KBM-7 (cell line): Measurements from ENCODE around the gene ST6GAL1.

ENCODE experiments used
- DNase-seq: peaks from one replicate; pipeline ENCODE4 v3.0.0-alpha.2; 2015
- in situ Hi-C: fragments of 300-500 bp; cut with MboI; formaldehyde crosslinking; loops from 2 replicates; pipeline ENCODE4 v1.14.3; 2020; ENCODE audit warnings: low sequenced_read_pairs, low pct_unique_long_range_greater_than_20kb, mixed read lengths

ST6GAL1 gene

DNA sequence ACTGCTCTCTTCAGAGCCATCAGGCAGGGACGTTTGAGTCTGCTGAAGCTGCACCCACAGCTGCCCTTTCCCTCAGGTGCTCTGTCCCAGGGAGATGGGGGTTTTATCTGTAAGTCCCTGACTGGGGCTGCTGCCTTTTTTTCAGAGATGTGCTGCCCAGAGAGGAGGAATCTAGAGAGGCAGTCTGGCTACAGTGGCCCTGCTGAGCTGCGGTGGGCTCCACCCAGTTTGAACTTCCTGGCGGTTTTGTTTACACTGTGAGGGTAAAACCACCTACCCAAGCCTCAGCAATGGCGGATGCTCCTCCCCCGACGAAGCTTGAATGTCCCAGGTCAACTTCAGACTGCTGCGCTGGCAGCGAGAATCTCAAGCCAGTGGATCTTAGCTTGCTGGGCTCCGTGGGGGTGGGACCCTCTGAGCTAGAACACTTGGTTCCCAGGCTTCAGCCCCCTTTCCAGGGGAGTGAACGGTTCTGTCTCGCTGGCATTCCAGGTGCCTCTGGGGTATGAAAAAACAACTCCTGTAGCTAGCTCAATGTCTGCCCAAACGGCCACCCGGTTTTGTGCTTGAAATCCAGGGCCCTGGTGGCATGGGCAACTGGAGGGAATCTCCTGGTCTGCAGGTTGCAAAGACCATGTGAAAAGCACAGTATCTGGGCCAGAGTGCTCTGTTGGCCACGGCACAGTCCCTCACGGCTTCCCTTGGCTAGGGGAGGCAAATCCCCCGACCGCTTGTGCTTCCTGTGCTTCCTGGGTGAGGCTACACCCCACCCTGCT, 21.1 kb upstream of the ST6GAL1 start:
- in situ Hi-C loops = no loop called here
- peak; percentile 89 for DNase-seq

DNA sequence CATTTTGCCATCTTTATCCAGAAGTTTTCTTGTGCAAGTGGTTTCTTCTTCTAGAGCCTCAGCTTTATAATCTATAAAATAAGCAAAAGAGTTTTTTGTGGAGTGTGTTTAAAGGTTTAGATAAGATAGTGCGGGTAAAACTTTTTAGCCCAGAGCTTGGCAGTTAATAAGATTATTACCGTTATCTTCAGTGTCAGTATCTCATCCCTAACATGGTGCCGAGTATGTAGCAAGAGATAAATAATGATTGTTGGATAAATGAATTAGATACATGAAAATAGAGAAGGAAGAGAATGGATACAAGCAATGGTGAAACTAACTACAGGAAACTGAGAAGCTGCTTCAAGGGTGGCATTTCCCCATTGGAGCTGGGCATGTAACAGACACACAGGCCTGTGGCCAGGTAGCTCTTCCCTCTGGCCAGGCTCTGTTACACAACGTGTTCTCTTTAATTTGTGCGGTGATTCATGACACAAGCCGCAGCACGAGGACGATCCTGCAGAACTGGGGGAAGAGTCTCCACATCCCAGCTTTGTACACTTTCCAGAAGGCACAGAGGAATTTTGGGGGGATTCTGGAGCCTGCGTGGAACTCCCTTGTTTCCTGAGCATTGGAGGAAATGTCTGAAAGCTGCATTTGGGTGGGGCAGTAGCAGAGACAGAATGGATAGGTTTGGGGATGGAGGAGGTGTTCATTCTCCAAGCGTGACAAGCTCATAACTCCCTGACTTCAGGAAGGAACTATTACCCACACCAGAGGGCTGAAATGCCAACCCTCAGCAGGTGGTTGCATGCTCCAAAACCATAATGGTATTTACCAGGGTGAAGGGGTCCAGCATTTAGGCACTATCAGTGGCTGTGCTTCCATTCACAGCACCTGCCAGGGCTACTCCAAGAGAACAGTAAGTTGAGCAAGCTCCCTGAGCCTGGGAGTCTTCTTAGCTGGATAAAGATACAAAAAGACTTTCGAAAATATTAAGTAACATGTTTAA, 14.2 kb upstream of the ST6GAL1 start:
- peak; percentile 70 for DNase-seq
- in situ Hi-C loops = no loop called here

DNA sequence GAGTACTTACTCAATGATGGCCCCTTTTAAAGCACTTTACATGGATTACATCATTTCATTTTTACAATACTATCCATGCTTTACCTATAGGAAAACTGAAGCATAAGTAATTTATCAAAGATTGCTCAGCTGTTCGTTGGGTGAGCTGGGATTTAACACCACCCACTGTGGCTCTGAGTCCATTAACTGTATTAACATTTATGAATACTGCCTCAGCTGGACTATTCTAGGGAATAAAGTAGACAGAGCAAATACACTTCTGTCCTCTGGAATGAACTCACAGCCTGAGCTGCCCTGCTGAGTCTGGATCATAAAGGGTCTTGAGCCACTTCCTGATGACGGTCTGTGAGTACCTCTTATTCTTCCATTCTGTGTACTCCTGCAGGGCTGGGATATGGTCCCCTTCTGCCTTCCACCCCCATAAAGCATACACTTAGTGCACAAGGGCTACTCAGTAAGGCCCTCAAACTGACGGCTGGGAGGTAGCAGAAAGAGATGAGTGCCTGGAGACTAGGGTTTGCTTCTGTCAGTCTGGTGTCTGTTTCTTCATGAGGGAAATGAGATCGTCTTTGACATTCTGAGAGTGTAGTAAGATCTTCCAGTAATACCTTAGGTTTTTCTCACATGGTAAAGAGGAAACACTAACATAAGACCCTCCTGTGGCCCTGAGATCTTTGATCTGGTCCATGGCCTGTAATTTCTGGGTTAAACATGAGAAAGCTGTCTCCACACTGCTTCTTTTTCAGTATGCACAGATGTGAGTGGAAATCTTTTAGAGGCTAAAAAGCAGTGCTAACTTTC, 12.6 kb upstream of the ST6GAL1 start:
- in situ Hi-C loops = no loop called here
- no peak for DNase-seq

DNA sequence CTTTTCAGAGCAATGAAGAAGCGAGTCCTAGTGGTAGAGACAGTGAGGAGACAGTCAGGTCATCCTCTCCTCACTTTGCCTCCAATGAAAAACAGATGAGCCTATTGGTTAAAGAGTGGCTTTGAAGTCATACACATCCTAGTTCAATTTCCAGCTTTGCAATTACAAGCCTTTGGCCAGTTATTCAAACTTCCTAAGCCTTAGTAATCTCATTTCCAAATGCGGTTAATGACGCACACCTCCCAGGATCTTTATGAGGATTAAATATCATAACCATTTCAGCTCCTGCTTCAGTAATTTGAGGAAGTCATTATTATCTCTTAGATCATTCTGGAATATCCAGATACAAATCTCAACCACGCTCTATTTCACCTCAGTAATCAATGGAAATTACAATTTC, 10.0 kb upstream of the ST6GAL1 start:
- in situ Hi-C loops = loop anchor here (10.0 kb wide), 1 partner anchor 66 kb away; no protein-coding TSS in a partner anchor
- no peak for DNase-seq

DNA sequence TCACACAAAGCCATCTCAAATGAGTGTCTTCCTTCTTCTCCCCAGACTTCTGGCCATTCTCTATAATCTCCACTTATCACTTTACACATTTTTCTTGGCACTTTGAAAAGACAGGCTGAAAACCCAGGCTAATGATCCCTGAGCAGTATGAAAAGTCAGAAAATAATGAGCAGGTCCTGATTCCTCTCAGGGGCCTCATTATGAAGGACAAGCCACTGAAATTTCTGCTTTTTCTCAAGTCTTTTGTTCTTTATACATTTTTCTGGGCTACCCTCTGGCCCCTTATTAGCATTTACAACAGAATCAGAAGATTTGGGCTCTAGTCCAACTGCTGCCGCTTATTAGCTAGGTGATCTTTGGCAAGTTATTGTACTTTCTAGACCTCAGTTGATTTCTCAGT, 9.5 kb upstream of the ST6GAL1 start:
- DNase-seq = no peak
- in situ Hi-C loops = loop anchor here (10.0 kb wide), 1 partner anchor 66 kb away; no protein-coding TSS in a partner anchor

DNA sequence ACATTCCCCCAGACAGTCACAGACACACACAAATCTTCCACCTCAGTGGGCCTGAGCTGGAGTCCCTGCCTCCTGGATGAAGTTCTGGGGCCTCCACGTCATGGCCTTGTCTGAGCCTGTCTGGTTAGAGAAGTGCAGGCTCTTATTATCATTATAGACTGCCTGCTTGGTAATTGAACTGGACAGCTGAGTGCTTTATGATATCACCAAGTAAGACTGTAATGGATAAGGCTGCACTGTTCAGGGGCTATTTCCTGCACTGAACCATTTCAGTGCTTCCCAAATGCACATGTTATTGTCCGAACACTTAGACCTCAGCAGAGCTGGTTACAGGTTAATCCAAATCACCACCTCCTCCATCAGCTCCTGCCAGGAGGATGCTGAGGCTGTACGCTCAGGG, 8.7 kb upstream of the ST6GAL1 start:
- DNase-seq = no peak
- in situ Hi-C loops = loop anchor here (10.0 kb wide), 1 partner anchor 67 kb away; no protein-coding TSS in a partner anchor

DNA sequence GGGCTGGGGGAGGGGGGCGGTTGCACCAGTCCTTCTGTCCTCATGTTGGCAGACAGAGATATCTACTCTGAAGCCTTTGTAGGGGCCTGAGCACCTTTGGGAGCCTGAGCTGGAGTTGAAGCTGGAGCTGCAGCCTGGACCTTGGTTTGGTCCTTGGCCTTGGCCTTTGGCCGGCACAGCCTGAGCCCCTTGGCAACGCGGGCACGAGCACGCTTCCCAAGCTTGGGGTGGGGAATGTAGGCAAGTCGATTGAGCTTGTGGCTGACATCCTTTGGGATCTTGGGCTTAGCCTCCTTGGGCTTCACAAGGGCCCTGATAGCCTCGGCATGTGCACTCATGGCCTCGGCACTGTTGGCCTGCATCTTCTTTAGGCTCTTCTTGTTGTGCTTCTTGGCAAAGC, 8.1 kb upstream of the ST6GAL1 start:
- in situ Hi-C loops = loop anchor here (10.0 kb wide), 1 partner anchor 67 kb away; no protein-coding TSS in a partner anchor
- DNase-seq = no peak

DNA sequence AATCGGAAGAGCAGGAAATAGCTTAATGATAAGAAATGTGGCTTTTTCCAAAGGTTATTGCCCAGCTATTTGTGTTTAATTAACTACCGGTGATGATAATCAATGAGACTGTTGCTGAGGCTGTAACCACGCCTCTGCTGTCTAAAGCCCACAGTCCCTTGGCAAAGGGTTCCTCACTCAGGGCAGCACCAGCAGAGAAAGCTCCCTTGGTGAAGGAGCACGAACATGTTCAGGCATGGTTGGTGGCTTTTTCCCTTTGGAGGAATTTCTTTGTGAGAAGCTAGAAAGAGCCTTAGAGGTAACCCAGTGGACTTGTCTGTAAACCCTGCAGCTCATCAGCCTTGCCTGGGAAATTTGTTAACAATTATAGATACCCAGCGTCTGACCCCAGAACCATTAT, 7.5 kb upstream of the ST6GAL1 start:
- in situ Hi-C loops = loop anchor here (10.0 kb wide), 1 partner anchor 68 kb away; no protein-coding TSS in a partner anchor
- DNase-seq = no peak

DNA sequence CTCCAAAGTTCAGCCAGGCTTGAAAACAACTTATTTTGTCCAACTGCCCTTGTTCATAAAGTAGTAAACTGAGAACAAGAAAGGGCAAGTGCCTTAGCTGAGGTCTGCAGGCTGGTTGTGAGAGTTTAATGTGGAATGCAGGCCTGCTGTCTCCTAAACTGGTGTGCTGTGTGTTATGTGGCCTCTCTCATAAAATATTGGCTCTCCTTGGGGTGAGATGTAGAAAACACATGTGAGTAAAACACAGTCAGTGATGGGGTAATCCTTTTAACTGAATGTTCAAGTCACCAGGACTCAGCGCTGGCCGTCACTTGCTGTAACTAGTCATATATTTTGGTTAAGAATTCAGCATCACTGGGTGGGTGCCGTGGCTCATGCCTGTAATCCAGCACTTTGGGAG, 7.1 kb upstream of the ST6GAL1 start:
- in situ Hi-C loops = loop anchor here (10.0 kb wide), 1 partner anchor 68 kb away; no protein-coding TSS in a partner anchor
- no peak for DNase-seq

DNA sequence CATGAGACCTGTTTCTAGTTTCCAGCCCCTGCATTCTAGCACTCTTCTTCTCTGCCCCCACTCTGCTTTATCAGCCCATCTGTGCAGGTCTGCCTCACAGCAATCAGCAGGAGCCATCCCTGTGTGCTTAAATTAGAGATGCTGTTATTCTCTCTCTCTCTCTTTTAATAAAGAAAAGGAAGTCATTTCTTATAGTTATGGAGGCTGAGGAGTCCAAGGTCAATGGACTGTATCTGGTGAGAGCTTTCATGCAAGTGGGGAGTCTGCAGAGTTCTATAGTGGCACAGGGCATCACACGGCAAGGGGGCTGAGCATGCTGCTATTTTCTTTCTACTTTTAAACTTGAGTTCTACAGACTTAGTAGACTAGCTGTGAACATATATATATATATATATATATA, 4.5 kb upstream of the ST6GAL1 start:
- no peak for DNase-seq
- in situ Hi-C loops = loop anchor here (10.0 kb wide), 1 partner anchor 71 kb away; no protein-coding TSS in a partner anchor

DNA sequence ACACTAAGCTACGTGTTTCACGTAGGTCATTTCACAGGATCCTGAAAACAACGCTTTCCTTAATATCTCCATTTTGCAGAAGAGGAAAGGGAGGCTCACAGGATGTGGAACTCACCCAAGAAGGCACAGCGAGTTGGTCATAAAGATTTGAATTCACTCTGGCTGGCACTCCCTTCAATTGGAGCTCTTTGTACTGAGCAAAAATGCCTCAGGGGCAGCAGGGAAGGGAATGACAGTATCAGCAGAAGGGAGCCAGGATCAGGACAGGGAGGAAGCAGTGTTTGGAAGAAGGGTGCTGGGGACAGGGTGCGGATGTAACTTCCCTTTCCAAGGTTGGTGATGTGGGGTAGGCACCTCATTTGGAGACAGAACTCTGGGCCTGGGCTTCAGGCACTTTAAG, 1.1 kb upstream of the ST6GAL1 start:
- in situ Hi-C loops = loop anchor here (10.0 kb wide), 1 partner anchor 74 kb away; no protein-coding TSS in a partner anchor

DNA sequence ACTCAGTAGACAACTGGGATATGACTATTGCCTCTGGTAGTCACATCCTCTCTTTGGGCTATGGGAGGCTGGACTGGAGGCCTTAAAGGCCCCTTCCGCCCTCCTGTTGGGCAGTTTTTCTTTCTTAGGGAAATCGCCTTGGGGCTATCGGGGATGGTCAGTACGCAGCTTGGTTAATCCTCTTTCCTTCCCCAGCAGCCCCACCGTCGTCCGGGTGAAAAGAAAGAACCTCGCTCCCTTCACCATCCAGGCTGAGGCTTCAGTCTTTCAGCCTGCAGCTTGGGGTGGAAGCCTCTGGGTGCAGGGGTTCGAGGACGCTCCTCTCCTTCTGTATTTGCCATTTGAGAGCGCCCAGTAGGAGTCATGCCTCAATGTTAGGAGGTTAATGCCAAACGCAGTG, 641 bp upstream of the ST6GAL1 start:
- in situ Hi-C loops = loop anchor here (10.0 kb wide), 1 partner anchor 75 kb away; no protein-coding TSS in a partner anchor
- no peak for DNase-seq

More for the DNA sequence above, 1.1 kb upstream of the ST6GAL1 start:
- DNase-seq = no peak

DNA sequence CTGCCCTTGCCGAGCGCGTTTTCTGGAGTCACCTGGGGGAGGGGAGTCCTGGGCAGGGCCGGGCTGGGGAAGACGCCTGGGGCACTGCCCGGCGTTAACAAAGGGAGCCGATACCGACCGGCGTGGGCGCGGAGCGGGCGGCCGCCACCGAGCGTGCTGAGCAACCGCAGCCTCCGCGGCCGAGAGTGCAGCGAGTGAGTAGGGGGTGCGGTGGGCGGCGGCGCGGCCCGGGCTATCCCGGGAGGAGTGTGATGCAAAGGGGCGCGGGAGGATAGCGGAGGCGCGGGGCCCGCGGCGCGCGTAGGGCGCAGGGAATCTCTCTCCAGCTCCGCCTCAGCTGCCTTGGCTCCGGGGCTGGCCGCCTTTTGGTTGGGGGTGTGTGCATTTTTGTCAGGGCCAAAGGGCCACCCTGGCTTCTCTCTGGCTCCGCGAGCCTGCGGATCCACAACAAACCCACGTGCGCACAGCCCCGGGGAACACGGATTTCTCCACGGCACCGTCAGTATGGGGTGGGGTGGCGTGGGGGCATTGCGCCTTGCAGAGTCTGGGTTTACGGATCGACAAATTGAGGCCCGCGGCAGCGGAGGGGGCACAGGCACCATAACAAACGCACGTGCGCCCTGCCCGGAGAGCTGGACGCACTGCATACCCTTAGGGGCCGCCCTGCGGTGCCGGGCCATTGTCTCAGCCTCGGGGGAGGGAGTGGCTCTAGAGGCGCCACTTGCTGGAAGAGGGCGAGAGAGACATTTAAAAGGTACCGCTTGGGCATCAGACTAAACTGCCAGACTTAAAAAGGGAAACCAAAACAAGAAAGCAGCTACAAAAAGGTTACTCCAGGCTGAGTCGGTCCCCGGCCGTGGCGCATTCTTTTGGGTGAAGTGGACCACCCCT, 560 bp downstream of the ST6GAL1 start:
- DNase-seq = peak; percentile 88
- in situ Hi-C loops = no loop called here

DNA sequence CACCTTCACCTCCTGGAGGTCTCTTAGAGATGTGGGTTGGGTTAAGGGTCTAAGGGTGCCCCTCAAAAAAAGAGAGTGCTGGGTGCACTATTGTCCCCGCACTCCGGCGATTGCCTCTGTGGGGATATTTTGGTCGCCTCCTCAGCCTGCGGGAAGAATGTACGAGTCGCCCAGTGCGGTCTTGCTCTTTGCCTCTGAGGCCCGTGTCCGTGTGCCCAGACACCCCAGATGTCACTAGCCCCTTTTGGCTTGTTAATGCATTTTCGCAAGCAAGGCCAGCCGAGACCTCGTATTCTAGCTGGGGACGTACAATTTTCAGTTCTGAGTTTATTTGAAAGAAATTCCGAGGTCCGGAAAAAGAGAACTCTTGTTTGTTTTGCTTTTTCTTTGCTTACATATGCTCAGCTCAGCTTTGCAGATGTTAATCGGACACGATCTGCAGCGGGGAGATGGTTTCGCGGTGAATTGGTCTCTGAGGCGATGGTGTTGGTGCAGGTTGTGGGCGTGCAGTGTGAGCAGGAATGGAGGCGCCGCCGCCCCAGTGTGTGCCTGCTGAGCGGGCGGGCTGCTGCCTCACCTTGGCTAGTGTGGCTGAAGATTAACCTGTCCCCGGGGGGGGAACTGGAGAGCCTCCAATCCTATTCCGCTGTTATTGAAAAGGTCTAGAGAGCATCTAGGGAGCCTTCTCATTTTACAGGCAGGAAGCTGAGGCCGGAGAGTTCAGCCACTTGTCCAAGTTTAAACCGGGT, 1.4 kb downstream of the ST6GAL1 start:
- peak; percentile 40 for DNase-seq
- in situ Hi-C loops = no loop called here

DNA sequence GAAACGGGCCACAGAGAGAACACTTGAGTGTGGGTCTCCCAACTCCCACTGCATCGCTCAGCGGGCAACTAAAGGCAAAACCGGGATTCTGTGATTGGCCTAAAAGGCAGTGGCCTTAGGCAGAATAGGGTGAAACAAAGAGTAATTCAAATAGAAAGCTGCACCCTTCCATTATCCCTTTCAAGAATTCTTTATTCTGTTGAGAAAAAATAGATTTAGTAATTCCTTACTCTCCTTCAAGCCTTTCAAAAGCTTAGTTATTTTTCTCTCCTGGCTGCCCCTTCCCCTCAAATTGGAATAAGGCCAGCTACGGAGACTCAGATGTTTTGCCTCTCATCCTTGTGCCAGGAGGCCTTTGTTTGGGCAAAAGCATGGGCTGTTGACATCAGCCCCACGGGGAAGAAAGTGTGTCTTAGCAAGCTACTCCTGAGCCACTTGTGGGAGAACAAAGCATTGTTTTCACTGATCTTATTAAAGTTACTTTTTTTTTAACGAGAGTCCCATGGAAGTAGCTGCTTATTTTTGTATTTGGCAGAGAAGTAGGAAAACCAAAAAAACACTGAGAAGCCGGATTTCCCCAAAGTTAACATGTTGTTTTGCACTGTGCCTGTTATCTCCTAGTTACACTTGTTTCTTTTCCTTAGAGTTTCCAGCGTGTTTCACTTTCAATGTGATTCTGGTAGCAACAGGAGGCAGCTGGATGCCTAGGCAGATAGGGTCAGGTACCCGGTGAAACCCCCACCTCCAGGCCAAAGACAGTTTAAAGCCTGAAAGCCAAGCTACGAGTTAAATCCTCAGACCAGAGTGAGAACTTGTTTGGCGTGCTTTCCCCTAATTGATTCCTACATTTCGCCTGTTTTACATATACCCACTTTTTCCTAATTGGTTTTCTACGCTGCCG, 2.2 kb downstream of the ST6GAL1 start:
- in situ Hi-C loops = no loop called here
- no peak for DNase-seq

DNA sequence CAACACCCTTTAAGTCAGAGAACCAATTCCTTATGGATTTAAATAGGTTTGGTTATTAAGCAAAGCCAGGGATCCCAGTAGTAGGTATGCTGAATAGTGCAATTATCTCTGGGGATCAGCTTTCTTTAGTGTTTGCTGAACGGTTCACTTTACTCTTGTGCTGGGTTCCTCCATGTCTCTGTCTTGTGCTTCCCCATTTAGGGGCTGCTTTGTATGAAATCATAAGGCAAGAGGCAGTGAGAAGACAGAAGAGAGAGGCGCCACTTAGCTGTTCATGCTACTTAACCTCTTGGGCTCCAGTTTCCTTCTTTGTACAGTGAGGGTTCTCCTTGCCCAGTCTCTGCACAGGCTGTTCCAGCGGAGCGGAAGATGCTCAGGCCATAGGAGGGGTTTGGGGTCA, 3.5 kb downstream of the ST6GAL1 start:
- peak; percentile 51 for DNase-seq
- in situ Hi-C loops = no loop called here
